Measurements from ENCODE around the gene ZDHHC9. TPM values are rescaled to one million over a fixed set of nuclear protein-coding genes. Genes with fewer than 3 reads are reported as not detected.

ZDHHC9 gene
- total RNA-seq, 1 experiment from 2014 or later, result 41.0 TPM

- Histone ChIP-seq H3K27me3 (replicated peaks; ENCODE audit: control insufficient read depth, insufficient read depth, low read length) (no peaks in the 10 kb centered on the region), H3K4me3 (ENCODE audit: low read depth, low read length) (no peak overlapping the region), H3K4me1 (no peaks in the 10 kb centered on the region), H3K9me3 (no peaks in the 10 kb centered on the region), H3K36me3 (ENCODE audit: control insufficient read depth, insufficient read depth, low read length) (no peaks in the 10 kb centered on the region; the same call in 1 of the 2 replicates)
- Mint-ChIP-seq H3K9me3 (ENCODE audit: unreplicated experiment) (no peaks in the 10 kb centered on the region), H3K36me3 (ENCODE audit: insufficient read depth, unreplicated experiment) (peaks cover 24% of the 10 kb centered on the region), H3K27me3 (ENCODE audit: insufficient read depth, unreplicated experiment) (no peaks in the 10 kb centered on the region), H3K27ac (ENCODE audit: unreplicated experiment) (no peak overlapping the region), H3K4me3 (ENCODE audit: unreplicated experiment) (no peak overlapping the region), H3K4me1 (ENCODE audit: low read depth, unreplicated experiment) (peaks cover 6% of the 10 kb centered on the region)
- TSS peak; percentile 22 for BruUV-seq (replicated peaks)
- POLR2A ChIA-PET, result no interaction called here
- DNase-seq, result peak; percentile 32 to 45
- CTCF ChIA-PET, result no interaction called here
- intact Hi-C loops (cut with micrococcal nuclease; ENCODE audit: unreplicated experiment), result loop anchor here (2.0 to 10.0 kb wide), 2 partner anchors 188 to 214 kb away; no protein-coding TSS in a partner anchor
- TF ChIP-seq CTCF (IDR thresholded peaks at IDR 0.05; ENCODE audit: insufficient read depth in 1 of 2, low read depth in 1 of 2, low read length in 1 of 2, severe bottlenecking in 1 of 2, unreplicated experiment in 1 of 2), result peak; percentile 41 to 54
These were observed 20.6 kb downstream of the ZDHHC9 start for GRCh38 chrX:129823115-129823514.

- H3K4me1 Mint-ChIP-seq (ENCODE audit: low read depth, unreplicated experiment), result no peaks in the 10 kb centered on the region
- BruUV-seq (replicated peaks), result no TSS peak
- H3K27ac Mint-ChIP-seq (ENCODE audit: unreplicated experiment), result no peak overlapping the region
- Histone ChIP-seq H3K9me3 (no peaks in the 10 kb centered on the region), H3K27me3 (replicated peaks; ENCODE audit: control insufficient read depth, insufficient read depth, low read length) (no peaks in the 10 kb centered on the region), H3K36me3 (ENCODE audit: control insufficient read depth, insufficient read depth, low read length) (no peaks in the 10 kb centered on the region), H3K4me1 (no peaks in the 10 kb centered on the region), H3K4me3 (ENCODE audit: low read depth, low read length) (no peak overlapping the region)
- no peak for TF ChIP-seq CTCF (IDR thresholded peaks at IDR 0.05; ENCODE audit: insufficient read depth in 1 of 2, low read depth in 1 of 2, low read length in 1 of 2, severe bottlenecking in 1 of 2, unreplicated experiment in 1 of 2)
- no peaks in the 10 kb centered on the region for H3K9me3 Mint-ChIP-seq (ENCODE audit: unreplicated experiment)
- intact Hi-C loops (cut with micrococcal nuclease; ENCODE audit: unreplicated experiment), result no loop called here
- CTCF ChIA-PET, result no interaction called here
- no peaks in the 10 kb centered on the region for H3K27me3 Mint-ChIP-seq (ENCODE audit: insufficient read depth, unreplicated experiment)
- no peak overlapping the region for H3K4me3 Mint-ChIP-seq (ENCODE audit: unreplicated experiment)
- H3K36me3 Mint-ChIP-seq (ENCODE audit: insufficient read depth, unreplicated experiment), result peaks cover 9% of the 10 kb centered on the region
- DNase-seq, result no peak
- POLR2A ChIA-PET, result no interaction called here
These were observed 25.6 kb downstream of the ZDHHC9 start for GRCh38 chrX:129818123-129818522.

- H3K9me3 Mint-ChIP-seq (ENCODE audit: unreplicated experiment), result no peaks in the 10 kb centered on the region
- CTCF ChIA-PET, result interaction anchor here (0.6 kb wide), 1 partner anchor 177 kb away, joined by 5 read pairs; no protein-coding TSS in a partner anchor
- Histone ChIP-seq H3K9me3 (no peaks in the 10 kb centered on the region), H3K4me3 (ENCODE audit: low read depth, low read length) (no peak overlapping the region), H3K36me3 (ENCODE audit: control insufficient read depth, insufficient read depth, low read length) (no peaks in the 10 kb centered on the region), H3K4me1 (no peaks in the 10 kb centered on the region), H3K27me3 (replicated peaks; ENCODE audit: control insufficient read depth, insufficient read depth, low read length) (no peaks in the 10 kb centered on the region)
- H3K36me3 Mint-ChIP-seq (ENCODE audit: insufficient read depth, unreplicated experiment), result peaks cover 27% of the 10 kb centered on the region
- no peak for TF ChIP-seq CTCF (IDR thresholded peaks at IDR 0.05; ENCODE audit: insufficient read depth in 1 of 2, low read depth in 1 of 2, low read length in 1 of 2, severe bottlenecking in 1 of 2, unreplicated experiment in 1 of 2)
- intact Hi-C loops (cut with micrococcal nuclease; ENCODE audit: unreplicated experiment), result no loop called here
- no peak overlapping the region for H3K27ac Mint-ChIP-seq (ENCODE audit: unreplicated experiment)
- no peaks in the 10 kb centered on the region for H3K4me1 Mint-ChIP-seq (ENCODE audit: low read depth, unreplicated experiment)
- no TSS peak for BruUV-seq (replicated peaks)
- no peaks in the 10 kb centered on the region for H3K27me3 Mint-ChIP-seq (ENCODE audit: insufficient read depth, unreplicated experiment)
- H3K4me3 Mint-ChIP-seq (ENCODE audit: unreplicated experiment), result no peak overlapping the region
- DNase-seq, result no peak
- POLR2A ChIA-PET, result no interaction called here
These were observed 29.9 kb downstream of the ZDHHC9 start for GRCh38 chrX:129813662-129814368.
